Prostate gland (tissue), 2 donors: ENCODE data around the gene MUC13. TPM values are rescaled to one million over a fixed set of nuclear protein-coding genes. Genes with fewer than 3 reads are reported as not detected.
A peak's percentile ranks its signal among the peaks of the same experiment; 100 is the strongest.

Source experiments
- DNase-seq: peaks from one replicate; pipeline ENCODE4 v3.0.0-alpha.2; 2019; ENCODE audit warnings: low spot score
- H3K27ac ChIP-seq, 2 donors: fragments of 200-600 bp; sonication (generic); 2 replicates each; pipeline ENCODE4 v1.5.1; 2017 to 2019
- H3K27me3 ChIP-seq: fragments of 200-600 bp; sonication (generic); replicated peaks from 2 replicates; pipeline ENCODE4 v1.5.1; 2019; ENCODE audit not compliant: insufficient read depth
- H3K36me3 ChIP-seq, 2 donors: fragments of 200-600 bp; sonication (generic); 1 replicate in 1 of 2; 2 replicates in 1 of 2; pipeline versions ENCODE4 v1.5.1 to v1.8.1; 2017 to 2019
- H3K4me1 ChIP-seq: fragments of 200-600 bp; sonication (generic); replicated peaks from 2 replicates; pipeline ENCODE4 v1.5.1; 2019
- H3K4me3 ChIP-seq, 2 donors: fragments of 200-600 bp; sonication (generic); 2 replicates each; pipeline ENCODE4 v1.5.1; 2017 to 2019
- H3K9me3 ChIP-seq: fragments of 200-600 bp; sonication (generic); 2 replicates; pipeline ENCODE4 v1.5.1; 2017
- POLR2A ChIP-seq: fragments of 450-650 bp; IDR thresholded peaks from one replicate; pipeline ENCODE4 v1.6.1; 2016; ENCODE audit warnings: antibody characterized with exemption, mild to moderate bottlenecking
- POLR2AphosphoS5 ChIP-seq: sonication (generic); formaldehyde crosslinking; IDR thresholded peaks from one replicate; pipeline ENCODE4 v1.6.1; 2017; ENCODE audit warnings: antibody characterized with exemption
- WGBS: methylation state at CpG from one replicate; pipeline ENCODE4 v1.1.5; 2018; 5-methylcytosine and 5-hydroxymethylcytosine counted together
- intact Hi-C: fragments of 100-400 bp; cut with DNase I; formaldehyde crosslinking; loops from one replicate; pipeline ENCODE4 v1.14.2; 2022
- total RNA-seq, 2 donors: library from RNA; depleted of rRNA; stranded (reverse); fragments of >200 nt; gene quantifications; one replicate each; pipeline ENCODE4 v1.1.0, GENCODE V29; 2016
- TF ChIP-seq, protein P1 (sequence below), 4 experiments: fragments of 200-600 bp in 2 of 4; fragments of 450-650 bp in 2 of 4; sonication (generic) in 2 of 4; IDR thresholded peaks; 1 replicate in 3 of 4; 2 replicates in 1 of 4; pipeline ENCODE4 v1.5.1; 2016 to 2019; ENCODE audit warnings: antibody characterized with exemption in 4 of 4, mild to moderate bottlenecking in 2 of 4, moderate library complexity in 2 of 4

Gene MUC13
- total RNA-seq, 2 donors from 2014 or later, result 1.3 to 1.5 TPM

DNA sequence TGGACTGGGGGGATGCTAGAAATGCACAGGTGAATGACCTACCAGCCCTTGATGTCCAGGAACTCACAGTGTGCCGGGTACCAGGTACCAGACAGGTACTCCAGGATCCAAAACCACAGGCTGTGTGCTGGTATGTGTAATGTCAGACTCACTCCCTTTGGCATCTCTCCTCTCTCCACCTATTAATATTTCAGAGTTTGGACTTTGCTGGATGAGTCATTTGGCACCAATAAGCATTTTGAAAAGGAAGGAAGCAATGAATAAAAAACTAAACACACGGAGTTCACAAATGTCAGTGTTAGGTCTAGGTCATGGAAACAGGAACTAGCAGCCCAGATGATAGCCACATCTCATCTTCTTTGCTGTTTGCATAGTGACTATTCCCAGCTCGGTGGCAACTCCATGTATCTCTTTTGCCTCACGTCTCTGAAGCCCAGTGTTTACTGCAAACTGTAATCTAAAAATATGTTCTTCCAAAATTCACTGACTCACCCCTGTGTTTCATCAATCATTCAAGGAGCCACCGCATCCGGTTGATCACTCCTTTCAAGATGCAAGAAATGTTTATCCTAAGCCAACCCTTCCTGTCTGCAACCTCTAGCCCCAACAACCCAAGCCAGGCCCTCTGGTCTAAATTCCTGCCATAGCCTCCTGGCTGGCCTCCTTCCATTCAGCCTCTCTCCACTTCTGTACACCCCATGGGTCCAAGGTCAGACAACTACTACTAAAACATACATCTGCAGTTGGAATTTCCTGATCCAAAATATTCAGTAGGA is 55.8 kb downstream of the MUC13 start:
- H3K27me3 ChIP-seq, result no peaks in the 10 kb centered on the region
- DNase-seq, result peak; percentile 62
- H3K4me3 ChIP-seq, result no peak overlapping the region
- H3K9me3 ChIP-seq, result no peaks in the 10 kb centered on the region
- H3K27ac ChIP-seq, result peak overlapping the region; percentile 44 to 51
- TF ChIP-seq, protein P1, sequence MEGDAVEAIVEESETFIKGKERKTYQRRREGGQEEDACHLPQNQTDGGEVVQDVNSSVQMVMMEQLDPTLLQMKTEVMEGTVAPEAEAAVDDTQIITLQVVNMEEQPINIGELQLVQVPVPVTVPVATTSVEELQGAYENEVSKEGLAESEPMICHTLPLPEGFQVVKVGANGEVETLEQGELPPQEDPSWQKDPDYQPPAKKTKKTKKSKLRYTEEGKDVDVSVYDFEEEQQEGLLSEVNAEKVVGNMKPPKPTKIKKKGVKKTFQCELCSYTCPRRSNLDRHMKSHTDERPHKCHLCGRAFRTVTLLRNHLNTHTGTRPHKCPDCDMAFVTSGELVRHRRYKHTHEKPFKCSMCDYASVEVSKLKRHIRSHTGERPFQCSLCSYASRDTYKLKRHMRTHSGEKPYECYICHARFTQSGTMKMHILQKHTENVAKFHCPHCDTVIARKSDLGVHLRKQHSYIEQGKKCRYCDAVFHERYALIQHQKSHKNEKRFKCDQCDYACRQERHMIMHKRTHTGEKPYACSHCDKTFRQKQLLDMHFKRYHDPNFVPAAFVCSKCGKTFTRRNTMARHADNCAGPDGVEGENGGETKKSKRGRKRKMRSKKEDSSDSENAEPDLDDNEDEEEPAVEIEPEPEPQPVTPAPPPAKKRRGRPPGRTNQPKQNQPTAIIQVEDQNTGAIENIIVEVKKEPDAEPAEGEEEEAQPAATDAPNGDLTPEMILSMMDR (IDR thresholded peaks at IDR 0.05), result no peak
- TF ChIP-seq POLR2A (no peak), POLR2AphosphoS5 (peak; percentile 88)
- peaks cover 6% of the 10 kb centered on the region for H3K4me1 ChIP-seq
- WGBS, result 7% methylated on average over 6 of the region's 6 CpGs
- intact Hi-C loops, result loop anchor here (5.0 kb wide), 1 partner anchor 41 kb away; no protein-coding TSS in a partner anchor
- H3K36me3 ChIP-seq, result no peaks in the 10 kb centered on the region

DNA sequence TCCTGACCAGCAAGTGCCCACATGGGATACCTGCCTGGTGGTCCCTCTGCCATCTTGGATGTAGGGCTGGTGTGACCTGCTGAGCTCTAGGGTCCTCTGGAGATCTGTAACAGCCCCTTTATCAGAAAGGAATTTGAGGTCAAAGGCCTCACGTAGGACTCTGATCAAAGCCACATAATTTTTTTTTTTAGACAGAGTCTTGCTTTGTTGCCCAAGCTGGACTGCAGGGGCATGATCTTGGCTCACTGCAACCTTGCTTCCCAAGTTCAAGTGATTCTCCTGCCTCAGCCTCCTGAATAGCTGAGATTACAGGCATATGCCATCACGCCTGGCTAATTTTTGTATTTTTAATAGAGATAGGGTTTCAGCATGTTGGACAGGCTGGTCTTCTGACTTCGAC is 56.9 kb downstream of the MUC13 start:
- Histone ChIP-seq H3K27me3 (no peaks in the 10 kb centered on the region), H3K4me3 (no peak overlapping the region), H3K27ac (peak overlapping the region in 1 of 2 donors; percentile 13), H3K36me3 (no peaks in the 10 kb centered on the region), H3K4me1 (peaks cover under 1% of the 10 kb centered on the region), H3K9me3 (no peaks in the 10 kb centered on the region)
- TF ChIP-seq, protein P1 (IDR thresholded peaks at IDR 0.05), result no peak
- TF ChIP-seq POLR2A (no peak), POLR2AphosphoS5 (no peak)
- WGBS, result 98% methylated on average over 3 of the region's 3 CpGs
- DNase-seq, result no peak
- intact Hi-C loops, result loop anchor here (5.0 kb wide), 1 partner anchor 40 kb away; no protein-coding TSS in a partner anchor

DNA sequence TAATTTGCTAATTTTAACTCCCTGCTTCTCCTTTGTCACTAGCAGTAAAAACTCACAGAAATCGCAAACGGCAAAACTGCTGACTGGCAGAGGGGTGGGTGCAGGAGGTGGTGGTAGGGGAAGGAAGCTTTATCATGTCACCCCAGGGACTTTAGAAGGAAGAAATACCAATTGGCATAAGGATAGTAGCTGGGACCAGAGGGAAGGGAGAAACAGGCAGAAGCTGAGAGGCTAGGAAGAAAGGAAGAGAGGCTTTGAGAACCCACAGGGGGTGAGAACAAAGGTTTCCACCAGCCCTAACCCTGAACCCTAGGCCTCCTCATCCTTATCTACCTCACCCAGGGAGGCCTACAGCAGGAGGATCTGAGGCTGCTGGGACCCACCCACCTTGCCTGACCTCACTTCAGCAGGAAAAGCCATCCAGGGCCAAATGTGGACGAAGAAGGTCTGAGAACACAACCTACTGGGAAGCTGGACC is 58.1 kb downstream of the MUC13 start:
- H3K36me3 ChIP-seq, result no peaks in the 10 kb centered on the region
- intact Hi-C loops, result loop anchor here (5.0 kb wide), 1 partner anchor 39 kb away; no protein-coding TSS in a partner anchor
- DNase-seq, result no peak
- H3K9me3 ChIP-seq, result no peaks in the 10 kb centered on the region
- 42% methylated on average over 3 of the region's 3 CpGs for WGBS
- H3K27ac ChIP-seq, result no peak overlapping the region
- no peaks in the 10 kb centered on the region for H3K4me1 ChIP-seq
- no peak overlapping the region for H3K4me3 ChIP-seq
- TF ChIP-seq POLR2AphosphoS5 (no peak), POLR2A (no peak)
- TF ChIP-seq, protein P1 (IDR thresholded peaks at IDR 0.05), result no peak
- no peaks in the 10 kb centered on the region for H3K27me3 ChIP-seq

DNA sequence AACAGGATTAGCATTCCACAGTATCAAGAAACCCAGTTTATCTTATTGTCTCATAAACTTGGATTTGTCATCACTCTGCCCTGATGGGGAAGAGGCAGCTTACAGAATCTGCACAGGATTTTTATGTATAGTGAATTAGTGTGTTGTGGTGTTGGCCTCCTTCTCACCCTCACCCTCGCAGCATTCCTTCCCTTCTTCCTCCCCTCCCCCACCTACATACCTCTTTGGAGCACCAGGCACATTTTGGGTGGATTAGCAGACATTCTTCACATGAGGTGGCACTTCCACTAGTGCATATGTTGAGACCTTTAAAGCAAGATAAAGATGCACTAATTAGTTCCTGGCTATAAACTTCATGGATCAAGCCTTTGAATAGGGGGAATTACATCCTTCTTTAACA is 61.3 kb downstream of the MUC13 start:
- DNase-seq, result no peak
- Histone ChIP-seq H3K27me3 (no peaks in the 10 kb centered on the region), H3K4me3 (no peak overlapping the region), H3K9me3 (no peaks in the 10 kb centered on the region), H3K27ac (no peak overlapping the region), H3K36me3 (no peaks in the 10 kb centered on the region), H3K4me1 (no peaks in the 10 kb centered on the region)
- 65% methylated on average over 1 of the region's 1 CpG for WGBS
- TF ChIP-seq POLR2AphosphoS5 (no peak), POLR2A (no peak)
- TF ChIP-seq, protein P1 (IDR thresholded peaks at IDR 0.05), result no peak
- intact Hi-C loops, result no loop called here

DNA sequence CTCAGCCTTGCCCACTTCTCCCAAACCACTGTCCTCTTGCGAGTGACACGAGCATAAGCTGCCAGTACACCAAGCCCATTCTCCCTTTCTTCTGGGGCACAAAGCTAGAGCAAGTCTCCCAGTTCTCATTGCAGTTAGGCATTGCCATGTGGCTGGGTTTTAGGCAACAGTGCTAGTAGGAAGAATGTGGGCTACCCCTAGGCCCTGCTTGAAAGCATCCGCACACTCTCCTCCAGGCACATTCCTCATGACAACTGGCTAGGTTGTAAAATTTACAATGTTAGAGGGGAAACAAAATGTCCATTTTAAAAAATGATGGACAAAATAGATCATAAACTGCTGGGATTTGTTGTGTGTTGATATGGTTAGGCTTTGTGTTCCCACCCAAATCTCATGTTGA is 67.0 kb downstream of the MUC13 start:
- no peaks in the 10 kb centered on the region for H3K27me3 ChIP-seq
- H3K4me1 ChIP-seq, result no peaks in the 10 kb centered on the region
- WGBS, result 91% methylated on average over 3 of the region's 3 CpGs
- no peak overlapping the region for H3K4me3 ChIP-seq
- DNase-seq, result no peak
- intact Hi-C loops, result no loop called here
- no peaks in the 10 kb centered on the region for H3K9me3 ChIP-seq
- TF ChIP-seq POLR2AphosphoS5 (no peak), POLR2A (no peak)
- TF ChIP-seq, protein P1 (IDR thresholded peaks at IDR 0.05), result no peak
- H3K36me3 ChIP-seq, result no peaks in the 10 kb centered on the region
- no peak overlapping the region for H3K27ac ChIP-seq
